ENCODE results near the gene MEGF11. TPM values are rescaled to one million over a fixed set of nuclear protein-coding genes. Genes with fewer than 3 reads are reported as not detected.

MEGF11 gene
- total RNA-seq, 1 donor from 2014 or later = not detected

DNA sequence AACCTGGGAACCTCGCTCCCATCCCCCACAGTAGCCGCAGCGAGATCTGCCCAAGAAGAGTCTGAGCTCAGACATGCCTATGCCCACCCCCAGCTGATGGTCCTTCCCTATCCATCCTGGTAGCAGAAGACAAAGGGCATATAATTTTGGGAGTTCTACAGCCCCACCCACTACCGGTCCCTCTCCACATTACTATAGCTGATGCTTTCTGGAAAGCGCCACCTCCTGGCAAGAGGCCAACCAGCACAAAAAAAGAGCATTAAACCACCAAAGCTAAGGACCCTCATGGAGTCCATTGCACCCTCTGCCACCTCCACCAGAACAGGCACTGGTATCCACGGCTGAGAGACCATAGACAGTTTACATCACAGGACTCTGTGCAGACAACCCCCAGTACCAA is 168.4 kb downstream of the MEGF11 start:
- no peak for DNase-seq (ENCODE audit: low spot score)
- intact Hi-C loops (cut with DNase I) = loop anchor here (5.0 kb wide), 1 partner anchor 143 kb away; no protein-coding TSS in a partner anchor

- intact Hi-C loops (cut with DNase I) = loop anchor here (5.0 kb wide), 1 partner anchor 142 kb away; no protein-coding TSS in a partner anchor
- DNase-seq (ENCODE audit: low spot score) = no peak
Measured at GRCh38 chr15:66084704-66085103, 168.8 kb downstream of the MEGF11 start.

DNA sequence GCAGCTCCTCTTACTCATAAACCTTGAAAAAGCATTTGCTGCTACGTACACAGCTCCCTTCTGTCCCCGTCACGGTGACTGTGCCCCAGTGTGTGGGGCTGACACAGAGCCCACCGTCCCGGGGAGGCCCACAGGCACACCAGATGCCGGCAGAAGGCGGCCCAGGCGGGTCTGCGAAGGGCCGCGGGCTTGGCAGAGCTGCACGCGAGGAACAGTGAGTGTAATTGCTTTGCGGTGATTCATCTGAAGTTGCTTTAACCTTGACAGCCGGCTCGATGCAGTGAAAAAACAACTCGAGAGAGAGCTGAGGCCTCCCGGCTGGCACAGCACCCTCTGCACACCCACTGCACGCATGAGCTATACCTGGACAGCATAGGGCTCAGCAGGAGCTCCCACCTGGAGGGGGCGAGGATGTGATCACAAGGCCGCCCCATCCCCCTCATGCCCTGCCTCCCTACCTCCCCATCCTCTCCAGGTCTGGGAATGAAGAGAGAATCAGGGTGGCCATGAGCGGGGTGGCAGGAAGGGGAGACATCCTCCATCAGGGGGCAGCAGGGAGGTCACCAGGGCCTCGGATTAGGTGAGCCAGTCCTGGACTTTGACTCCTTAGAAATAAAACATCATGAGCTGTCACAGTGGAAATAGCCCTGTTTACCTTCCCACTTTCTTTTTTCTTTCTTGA is 172.7 kb downstream of the MEGF11 start:
- DNase-seq (ENCODE audit: low spot score) = no peak
- intact Hi-C loops (cut with DNase I) = no loop called here

DNA sequence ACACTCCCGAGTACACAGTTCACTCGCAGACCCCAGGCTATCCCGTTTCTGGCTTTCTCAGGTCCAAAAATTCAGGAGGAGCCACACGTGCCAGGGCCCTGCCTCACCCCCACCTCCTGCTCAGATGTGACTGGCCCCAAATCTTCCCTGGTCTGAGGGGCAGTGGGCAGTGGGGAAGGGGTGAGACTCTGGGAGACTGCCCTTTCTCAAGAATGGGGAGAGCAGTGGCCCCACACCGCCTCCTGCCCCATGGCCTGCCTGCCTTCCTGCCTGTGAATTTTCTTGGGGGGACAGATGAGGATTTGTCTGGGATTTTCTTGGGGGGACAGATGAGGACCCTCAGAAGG is 174.6 kb downstream of the MEGF11 start:
- peak; percentile 26 for DNase-seq (ENCODE audit: low spot score)
- intact Hi-C loops (cut with DNase I) = no loop called here

- peak; percentile 65 for DNase-seq (ENCODE audit: low spot score)
- intact Hi-C loops (cut with DNase I) = no loop called here
Measured at GRCh38 chr15:66078196-66078928, 175.2 kb downstream of the MEGF11 start.

DNA sequence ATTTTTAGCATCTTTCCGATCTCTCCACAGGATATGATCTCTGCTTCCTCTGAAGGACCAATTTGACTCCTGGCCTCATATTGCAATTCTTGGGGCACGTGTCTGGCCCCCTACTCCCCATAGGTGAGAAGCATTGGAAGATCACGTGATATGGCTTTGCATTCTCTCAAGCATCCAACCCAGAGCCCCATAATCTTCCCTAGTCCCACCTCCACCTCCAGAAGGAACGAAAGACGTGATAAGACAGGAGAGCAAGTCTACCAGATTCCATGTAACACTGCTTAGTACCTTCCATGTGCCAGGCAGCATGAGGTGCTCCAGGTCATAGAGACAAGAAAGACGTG is 176.3 kb downstream of the MEGF11 start:
- DNase-seq (ENCODE audit: low spot score) = no peak
- intact Hi-C loops (cut with DNase I) = no loop called here

DNA sequence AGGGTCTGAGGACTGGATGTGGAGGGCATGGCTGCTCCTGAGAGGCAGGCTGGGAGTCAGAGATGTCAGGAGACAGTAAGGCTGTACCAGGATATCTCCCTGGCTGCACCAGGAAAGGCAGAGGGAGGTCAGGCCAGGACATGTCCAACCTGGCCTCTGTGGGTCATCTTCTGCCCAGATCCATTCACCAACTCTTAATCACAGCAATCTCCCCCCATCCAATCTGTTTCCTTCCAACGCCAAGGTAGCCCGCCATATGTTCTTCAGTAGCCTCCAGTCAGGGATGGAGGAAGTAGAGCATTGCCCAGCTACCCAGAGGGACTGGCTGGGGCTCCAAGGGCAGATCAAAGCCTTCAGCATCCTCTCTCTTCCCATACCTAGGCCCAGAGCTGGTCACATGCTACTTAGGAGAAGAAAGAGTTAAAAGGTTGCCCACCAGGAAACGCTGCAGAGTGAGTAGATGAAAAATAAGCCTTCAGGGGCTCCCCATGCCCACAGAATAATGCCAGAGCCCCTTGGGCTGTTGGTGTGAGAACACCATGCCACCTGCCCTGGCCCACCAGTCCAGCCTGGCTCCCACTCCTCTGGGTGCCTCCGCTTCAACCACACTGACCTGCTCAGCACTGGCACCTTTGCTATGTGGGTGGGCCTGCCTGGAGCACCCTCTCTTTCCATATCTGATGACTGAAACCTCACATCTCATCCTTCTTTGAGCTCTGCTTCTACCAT is 176.8 kb downstream of the MEGF11 start:
- intact Hi-C loops (cut with DNase I) = no loop called here
- no peak for DNase-seq (ENCODE audit: low spot score)

- peak; percentile 43 for DNase-seq (ENCODE audit: low spot score)
- intact Hi-C loops (cut with DNase I) = no loop called here
Measured at GRCh38 chr15:66075947-66076346, 177.6 kb downstream of the MEGF11 start.

GRCh38 chr15:66072616-66073361 is 180.8 kb downstream of the MEGF11 start:
- intact Hi-C loops (cut with DNase I) = no loop called here
- no peak for DNase-seq (ENCODE audit: low spot score)

DNA sequence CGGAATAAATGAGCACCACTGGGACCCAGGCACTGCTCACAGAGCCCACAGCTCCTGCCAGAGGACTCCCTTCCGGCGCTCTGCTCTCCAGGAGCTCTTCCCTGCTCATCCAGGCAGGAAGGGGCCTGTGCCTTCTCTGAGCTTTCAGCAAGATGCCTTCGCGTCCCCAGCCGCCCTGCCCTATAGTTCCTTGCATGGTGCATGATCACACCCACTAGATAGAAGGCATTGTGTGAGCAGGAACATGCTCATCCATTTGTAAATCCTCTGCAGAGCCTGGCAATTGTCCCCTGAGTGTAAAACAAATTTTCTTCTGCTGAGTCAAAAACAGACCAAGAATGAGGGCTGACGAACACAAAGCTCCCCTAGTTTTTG is 181.6 kb downstream of the MEGF11 start:
- intact Hi-C loops (cut with DNase I) = no loop called here
- DNase-seq (ENCODE audit: low spot score) = no peak

- intact Hi-C loops (cut with DNase I) = no loop called here
- no peak for DNase-seq (ENCODE audit: low spot score)
Measured at GRCh38 chr15:66071160-66071920, 182.2 kb downstream of the MEGF11 start.

DNA sequence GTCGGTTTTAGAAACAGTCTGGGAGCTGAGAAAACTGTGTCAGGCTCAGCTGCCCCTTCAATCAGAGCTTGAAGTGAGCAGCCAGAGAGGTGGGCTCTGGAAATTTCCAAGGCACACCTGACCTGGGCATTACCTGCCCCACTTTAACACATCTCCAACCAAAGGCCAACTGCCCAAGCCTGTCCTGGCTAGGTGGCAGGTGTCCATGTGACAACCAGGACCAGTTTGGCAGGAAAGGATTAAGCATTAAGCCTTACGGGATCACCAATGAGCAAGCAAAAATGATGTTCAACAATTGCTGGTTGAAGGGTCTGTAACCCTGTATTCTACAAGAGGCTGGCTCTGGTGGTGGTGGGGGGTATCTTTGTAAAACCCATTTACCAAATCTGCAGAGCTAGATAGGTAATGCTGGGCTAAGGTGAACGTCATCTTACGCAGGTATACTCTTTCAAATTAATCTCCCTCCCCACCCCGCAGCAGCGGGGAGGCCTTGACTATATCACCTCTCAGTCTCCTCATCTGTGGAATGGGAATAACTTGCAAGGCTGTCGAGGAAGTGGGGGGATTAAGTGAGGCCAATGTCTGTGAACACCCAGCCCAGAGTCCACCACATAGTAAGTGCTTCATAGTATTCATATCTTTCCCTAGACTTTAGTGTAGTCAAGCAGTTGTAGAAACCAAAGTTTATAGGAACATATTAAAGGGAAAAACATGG is 183.2 kb downstream of the MEGF11 start:
- DNase-seq (ENCODE audit: low spot score) = no peak
- intact Hi-C loops (cut with DNase I) = no loop called here

- intact Hi-C loops (cut with DNase I) = no loop called here
- no peak for DNase-seq (ENCODE audit: low spot score)
Measured at GRCh38 chr15:66069751-66070150, 183.8 kb downstream of the MEGF11 start.

GRCh38 chr15:66068801-66069200 is 184.7 kb downstream of the MEGF11 start:
- intact Hi-C loops (cut with DNase I) = no loop called here
- DNase-seq (ENCODE audit: low spot score) = no peak

DNA sequence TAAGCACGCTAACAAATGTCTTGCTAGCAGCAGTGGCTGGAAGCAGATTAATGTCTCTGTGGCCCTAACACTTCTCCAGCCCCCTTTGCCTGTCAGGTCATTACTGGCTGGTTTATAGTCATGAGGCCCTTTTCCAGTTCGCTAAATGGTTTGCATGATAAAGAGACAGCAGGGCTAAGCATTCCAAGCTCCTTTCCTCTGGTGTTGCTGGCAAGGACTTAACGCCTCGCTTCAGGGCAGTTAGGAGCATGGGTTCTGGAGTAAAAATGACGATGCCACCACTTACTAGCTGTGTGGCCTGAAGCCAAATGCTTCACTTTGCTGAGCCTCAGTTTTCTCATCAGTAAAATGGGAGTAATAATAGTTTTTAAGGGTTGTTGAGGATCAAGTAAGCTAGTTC is 185.9 kb downstream of the MEGF11 start:
- DNase-seq (ENCODE audit: low spot score) = peak; percentile 35
- intact Hi-C loops (cut with DNase I) = no loop called here

DNA sequence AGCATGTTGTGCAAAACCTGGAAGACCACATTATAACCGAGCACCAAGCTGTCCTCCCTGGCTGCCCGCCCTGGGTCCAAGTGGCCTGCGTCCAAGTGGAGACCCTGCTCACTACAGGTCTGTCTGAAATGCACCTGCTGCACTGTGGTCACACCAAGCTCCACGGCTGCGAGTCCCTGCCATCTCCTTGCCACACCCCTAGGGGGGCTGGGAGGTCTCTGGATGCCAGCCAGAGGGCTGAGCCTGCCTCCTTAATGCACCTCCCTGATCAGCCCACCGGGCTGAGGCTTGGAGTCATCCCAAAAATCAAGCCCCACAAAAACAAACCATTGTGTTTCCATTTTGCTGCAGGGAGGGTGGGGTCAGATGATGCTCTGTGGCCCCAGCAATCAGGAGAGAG is 187.1 kb downstream of the MEGF11 start:
- DNase-seq (ENCODE audit: low spot score) = no peak
- intact Hi-C loops (cut with DNase I) = no loop called here

DNA sequence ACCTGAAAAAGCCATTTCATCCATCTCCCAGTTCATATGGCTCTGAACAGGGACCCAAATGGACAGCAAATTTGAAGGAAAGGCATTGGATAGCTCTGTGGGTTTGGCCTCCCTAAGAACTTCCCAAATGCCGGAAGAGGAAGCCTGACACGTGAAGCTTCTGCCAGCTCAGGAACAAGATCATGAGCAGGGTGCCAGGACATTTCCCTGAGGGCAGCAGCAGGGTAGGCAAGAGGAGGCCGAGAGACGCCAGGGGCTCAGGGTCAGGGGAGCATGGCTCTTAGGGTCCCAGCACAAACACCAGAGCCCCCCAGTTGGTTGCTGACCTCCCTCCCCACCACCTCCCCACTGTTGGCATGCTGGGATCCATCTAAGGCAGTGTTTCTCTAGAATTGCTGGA is 187.5 kb downstream of the MEGF11 start:
- intact Hi-C loops (cut with DNase I) = no loop called here
- DNase-seq (ENCODE audit: low spot score) = no peak

DNA sequence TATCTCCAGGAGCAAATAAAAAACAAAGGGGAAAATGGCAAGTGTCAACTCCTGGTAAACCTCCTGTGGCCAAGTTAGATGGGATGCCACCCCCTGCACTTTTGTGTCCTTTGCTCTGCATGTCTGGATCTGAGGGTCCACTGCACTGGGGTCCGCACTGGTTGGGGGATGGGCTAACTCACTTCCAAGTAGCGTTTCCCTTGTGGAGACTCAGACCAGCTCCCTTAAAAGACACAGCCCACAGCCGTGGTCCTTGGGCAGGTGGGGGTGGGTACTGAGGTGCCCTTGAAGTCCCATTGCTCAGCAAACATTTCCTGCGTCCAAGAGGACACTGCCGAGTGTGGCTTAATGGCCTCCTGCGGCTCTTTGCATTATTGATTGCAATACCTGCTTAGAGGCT is 188.2 kb downstream of the MEGF11 start:
- intact Hi-C loops (cut with DNase I) = no loop called here
- no peak for DNase-seq (ENCODE audit: low spot score)

GRCh38 chr15:66063147-66063546 is 190.4 kb downstream of the MEGF11 start:
- intact Hi-C loops (cut with DNase I) = no loop called here
- DNase-seq (ENCODE audit: low spot score) = no peak

Measured in cardiac septum (tissue), 1 donor.